HL-60 (cell line): Measurements from ENCODE around the gene MRPL9.
"Not testable (repeated sequence)": the region's sequence is repeated elsewhere in the genome, so short reads cannot be mapped to it uniquely, and the experiment has no call there.

Experiments used
- DNase-seq, 2 experiments: peaks; one replicate each; pipeline ENCODE4 v3.0.0-alpha.2; 2010 to 2020; ENCODE audit warnings: low read depth in 1 of 2, low spot score in 1 of 2
- H3K27ac ChIP-seq: fragments of 250-450 bp; sonication (Bioruptor Pico); replicated peaks from 2 replicates; pipeline ENCODE4 v1.5.1; 2020; ENCODE audit warnings: mild to moderate bottlenecking, moderate library complexity
- H3K27me3 ChIP-seq: fragments of 250-450 bp; sonication (Bioruptor Pico); 2 replicates; pipeline ENCODE4 v1.5.1; 2021; ENCODE audit warnings: mild to moderate bottlenecking, moderate library complexity; ENCODE audit not compliant: insufficient read depth, poor library complexity, severe bottlenecking
- H3K4me3 ChIP-seq: replicated peaks from 2 replicates; pipeline ENCODE4 v1.5.1; 2011; ENCODE audit warnings: mild to moderate bottlenecking, control low read depth, low read length; ENCODE audit not compliant: insufficient read depth
- CTCF ChIP-seq: IDR thresholded peaks from one replicate; pipeline ENCODE4 v1.5.1; 2011; ENCODE audit warnings: low read length, control low read depth, inconsistent platforms; ENCODE audit not compliant: insufficient read depth
- GABPA ChIP-seq: IDR thresholded peaks from 2 replicates; pipeline ENCODE4 v1.6.1; 2012; ENCODE audit warnings: low read depth
- POLR2AphosphoS5 ChIP-seq: IDR thresholded peaks from 2 replicates; pipeline ENCODE4 v1.6.1; 2012; ENCODE audit warnings: low read depth
- REST ChIP-seq: IDR thresholded peaks from 2 replicates; pipeline ENCODE4 v1.6.1; 2012; ENCODE audit warnings: low read depth; ENCODE audit not compliant: insufficient replicate concordance
- SPI1 ChIP-seq: IDR thresholded peaks from 2 replicates; pipeline ENCODE4 v1.6.1; 2012; ENCODE audit warnings: low read depth, mild to moderate bottlenecking, borderline replicate concordance

The MRPL9 gene

GRCh38 chr1:151737479-151737878, 25.8 kb downstream of the MRPL9 start:
- DNase-seq = no peak

GRCh38 chr1:151737026-151737425, 26.3 kb downstream of the MRPL9 start:
- no peak overlapping the region for H3K4me3 ChIP-seq
- no peak for TF ChIP-seq POLR2AphosphoS5
- no peak for TF ChIP-seq SPI1
- TF ChIP-seq CTCF = no peak
- no peak for TF ChIP-seq REST
- no peak for TF ChIP-seq GABPA
- no peak for DNase-seq
- H3K27ac ChIP-seq = no peak overlapping the region
- no peaks in the 10 kb centered on the region for H3K27me3 ChIP-seq

More at GRCh38 chr1:151737479-151737878, 25.8 kb downstream of the MRPL9 start:
- no peak for TF ChIP-seq SPI1
- no peak for TF ChIP-seq REST
- no peak overlapping the region for H3K4me3 ChIP-seq
- no peaks in the 10 kb centered on the region for H3K27me3 ChIP-seq
- no peak overlapping the region for H3K27ac ChIP-seq

- not testable (repeated sequence) for H3K27ac ChIP-seq, H3K27me3 ChIP-seq, DNase-seq, H3K4me3 ChIP-seq
Observed at GRCh38 chr1:151733995-151734394, 29.3 kb downstream of the MRPL9 start.

- TF ChIP-seq SPI1 (no peak), POLR2AphosphoS5 (no peak), REST (no peak), GABPA (no peak), CTCF (no peak)
- H3K27ac ChIP-seq = no peak overlapping the region
- no peaks in the 10 kb centered on the region for H3K27me3 ChIP-seq
- DNase-seq = no peak
- no peak overlapping the region for H3K4me3 ChIP-seq
Observed at GRCh38 chr1:151733126-151733525, 30.2 kb downstream of the MRPL9 start.
